Measurements from ENCODE around the gene C1QTNF12. TPM values are rescaled to one million over a fixed set of nuclear protein-coding genes. Genes with fewer than 3 reads are reported as not detected.

The C1QTNF12 gene
- polyA plus RNA-seq, 1 of the 3 experiments (the other 2 are of a cell fraction) = 0.59 TPM

- no peak for DNase-seq
- H2AFZ ChIP-seq (ENCODE audit: low read depth) = no peak overlapping the region
- H3F3A ChIP-seq (replicated peaks; ENCODE audit: insufficient read depth) = no peaks in the 10 kb centered on the region
- peaks cover 0 to 46% of the 10 kb centered on the region in 2 experiments for H3K36me3 ChIP-seq (replicated peaks in 1 of 2; ENCODE audit: control insufficient read depth in 1 of 2, insufficient read depth in 2 of 2, low read length in 1 of 2)
- WGBS (ENCODE audit: low lambda C conversion rate) = 95% methylated on average over 13 of the region's 26 CpGs
- TF ChIP-seq NRF1 (IDR thresholded peaks at IDR 0.05; ENCODE audit: low read depth, low read length) (no peak), CTCF (IDR thresholded peaks at IDR 0.05) (no peak), REST (IDR thresholded peaks at IDR 0.05; ENCODE audit: low read depth, low read length) (no peak), EZH2phosphoT487 (IDR thresholded peaks at IDR 0.05; ENCODE audit: borderline replicate concordance, low read depth) (no peak), IRF3 (IDR thresholded peaks at IDR 0.05; ENCODE audit: low read depth, low read length) (no peak), MXI1 (IDR thresholded peaks at IDR 0.05; ENCODE audit: low read depth, low read length) (no peak), FOSL2 (IDR thresholded peaks at IDR 0.05; ENCODE audit: borderline replicate concordance, low read depth) (no peak), POLR2AphosphoS5 (IDR thresholded peaks at IDR 0.05; ENCODE audit: low read depth, low read length) (no peak), FOXJ3 (CRISPR knock-in tag; IDR thresholded peaks at IDR 0.05) (no peak)
- H3K9ac ChIP-seq = no peak overlapping the region
- ChIA-PET CTCF (interaction anchor here (1.0 to 2.0 kb wide), 4 partner anchors 9 to 223 kb away, joined by 3 to 11 read pairs (median 4); partner anchors contain the start of gene C1QTNF12), POLR2A (no interaction called here)
- 0 out of 2 replicates have a peak, but pooled peaks cover 11% of the 10 kb centered on the region for H4K20me1 ChIP-seq (ENCODE audit: insufficient read depth)
- H3K4me1 ChIP-seq (ENCODE audit: control insufficient read depth in 1 of 2, insufficient read depth in 2 of 2, low read depth in 1 of 2, low read length in 1 of 2) = no peaks in the 10 kb centered on the region; a peak in 1 of 4 replicates
- no peak overlapping the region for H3K4me2 ChIP-seq
- H3K9me3 ChIP-seq = no peaks in the 10 kb centered on the region
- H3K9me2 ChIP-seq = no peaks in the 10 kb centered on the region
- H3K79me2 ChIP-seq (ENCODE audit: insufficient read depth) = no peaks in the 10 kb centered on the region
- H3K4me3 ChIP-seq (ENCODE audit: low read depth in 2 of 2, low read length in 1 of 2) = no peak overlapping the region
- no peaks in the 10 kb centered on the region for H3K27me3 ChIP-seq (ENCODE audit: insufficient read depth)
- H3K27ac ChIP-seq (ENCODE audit: low read depth in 2 of 2, low read length in 1 of 2) = no peak overlapping the region
Observed at GRCh38 chr1:1255078-1255477, 8.6 kb upstream of the C1QTNF12 start.

GRCh38 chr1:1254667-1254998, 8.1 kb upstream of the C1QTNF12 start:
- H3K9ac ChIP-seq = no peak overlapping the region
- H3K79me2 ChIP-seq (ENCODE audit: insufficient read depth) = no peaks in the 10 kb centered on the region
- peaks cover 0 to 42% of the 10 kb centered on the region in 2 experiments for H3K36me3 ChIP-seq (replicated peaks in 1 of 2; ENCODE audit: control insufficient read depth in 1 of 2, insufficient read depth in 2 of 2, low read length in 1 of 2)
- H3K27ac ChIP-seq (ENCODE audit: low read depth in 2 of 2, low read length in 1 of 2) = no peak overlapping the region
- no peaks in the 10 kb centered on the region for H3K9me2 ChIP-seq
- no peak overlapping the region for H2AFZ ChIP-seq (ENCODE audit: low read depth)
- no peaks in the 10 kb centered on the region for H3K27me3 ChIP-seq (ENCODE audit: insufficient read depth)
- POLR2A ChIA-PET = no interaction called here
- no peaks in the 10 kb centered on the region for H3F3A ChIP-seq (replicated peaks; ENCODE audit: insufficient read depth)
- CTCF ChIA-PET = interaction anchor here (1.0 to 2.0 kb wide), 4 partner anchors 8 to 222 kb away, joined by 3 to 11 read pairs (median 4); partner anchors contain the start of gene C1QTNF12
- H3K4me2 ChIP-seq = no peak overlapping the region
- 0 out of 2 replicates have a peak, but pooled peaks cover 11% of the 10 kb centered on the region for H4K20me1 ChIP-seq (ENCODE audit: insufficient read depth)
- H3K9me3 ChIP-seq = no peaks in the 10 kb centered on the region
- H3K4me3 ChIP-seq (ENCODE audit: low read depth in 2 of 2, low read length in 1 of 2) = no peak overlapping the region
- 90% methylated on average over 18 of the region's 21 CpGs for WGBS (ENCODE audit: low lambda C conversion rate)
- no peaks in the 10 kb centered on the region; a peak in 1 of 4 replicates for H3K4me1 ChIP-seq (ENCODE audit: control insufficient read depth in 1 of 2, insufficient read depth in 2 of 2, low read depth in 1 of 2, low read length in 1 of 2)
- DNase-seq = no peak
- TF ChIP-seq PBX3 (IDR thresholded peaks at IDR 0.05) (no peak), RAD21 (IDR thresholded peaks at IDR 0.05; ENCODE audit: low read length) (no peak), IRF3 (IDR thresholded peaks at IDR 0.05; ENCODE audit: low read depth, low read length) (no peak), TCF12 (IDR thresholded peaks at IDR 0.05) (no peak), EP300 (IDR thresholded peaks at IDR 0.05; ENCODE audit: borderline replicate concordance in 1 of 2, low read depth in 1 of 2, low read length in 1 of 2) (no peak), JUND (IDR thresholded peaks at IDR 0.05) (no peak), MXI1 (IDR thresholded peaks at IDR 0.05; ENCODE audit: low read depth, low read length) (no peak), USF2 (IDR thresholded peaks at IDR 0.05; ENCODE audit: borderline replicate concordance, low read depth, low read length) (no peak), POLR2AphosphoS5 (IDR thresholded peaks at IDR 0.05; ENCODE audit: low read depth, low read length) (no peak)

All from SK-N-SH (cell line).